ENCODE data around the gene SAMD7. TPM values are rescaled to one million over a fixed set of nuclear protein-coding genes. Genes with fewer than 3 reads are reported as not detected.

Gene SAMD7
- total RNA-seq, 1 experiment from 2014 or later = not detected

DNA sequence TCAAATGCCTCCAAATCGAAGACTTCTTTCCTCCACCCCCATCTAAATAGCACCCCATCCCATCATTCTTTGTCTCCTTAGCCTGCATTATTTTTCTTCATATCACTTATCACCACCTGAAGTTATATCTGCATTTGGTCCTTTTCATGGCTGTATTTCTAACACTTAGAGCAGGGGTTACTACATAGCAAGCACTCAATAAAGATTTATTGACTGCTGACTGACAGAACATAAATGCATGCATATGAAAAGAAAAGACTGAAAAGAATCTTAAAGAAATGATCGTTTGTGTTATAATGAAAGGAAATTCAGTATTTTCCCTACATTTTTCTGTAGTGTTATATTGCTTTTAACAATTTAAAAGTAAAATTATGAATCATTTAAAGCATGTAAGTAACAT is 43.0 kb upstream of the SAMD7 start:
- Histone ChIP-seq H3K4me1 (ENCODE audit: control insufficient read depth, insufficient read depth, low read length) (no peaks in the 10 kb centered on the region), H3K4me3 (ENCODE audit: low read depth in 2 of 2, low read length in 2 of 2) (no peak overlapping the region), H3K27ac (ENCODE audit: low read length) (no peak overlapping the region), H3K9me3 (ENCODE audit: control insufficient read depth, insufficient read depth, low read depth, low read length) (no peaks in the 10 kb centered on the region), H3K36me3 (ENCODE audit: control insufficient read depth, insufficient read depth, low read length) (no peaks in the 10 kb centered on the region), H3K27me3 (ENCODE audit: control insufficient read depth, insufficient read depth, low read length) (peaks cover 4% of the 10 kb centered on the region; the same call in 1 of the 2 replicates)
- ATAC-seq (no peak), DNase-seq (ENCODE audit: low read depth, low spot score) (no peak)
- intact Hi-C loops (cut with micrococcal nuclease; ENCODE audit: unreplicated experiment) (no loop called here), in situ Hi-C loops (cut with HindIII; ENCODE audit: low pct_unique_long_range_greater_than_20kb, low sequenced_read_pairs) (no loop called here)
- ChIA-PET CTCF (no interaction called here), POLR2A (no interaction called here)
- TF ChIP-seq, protein P1, sequence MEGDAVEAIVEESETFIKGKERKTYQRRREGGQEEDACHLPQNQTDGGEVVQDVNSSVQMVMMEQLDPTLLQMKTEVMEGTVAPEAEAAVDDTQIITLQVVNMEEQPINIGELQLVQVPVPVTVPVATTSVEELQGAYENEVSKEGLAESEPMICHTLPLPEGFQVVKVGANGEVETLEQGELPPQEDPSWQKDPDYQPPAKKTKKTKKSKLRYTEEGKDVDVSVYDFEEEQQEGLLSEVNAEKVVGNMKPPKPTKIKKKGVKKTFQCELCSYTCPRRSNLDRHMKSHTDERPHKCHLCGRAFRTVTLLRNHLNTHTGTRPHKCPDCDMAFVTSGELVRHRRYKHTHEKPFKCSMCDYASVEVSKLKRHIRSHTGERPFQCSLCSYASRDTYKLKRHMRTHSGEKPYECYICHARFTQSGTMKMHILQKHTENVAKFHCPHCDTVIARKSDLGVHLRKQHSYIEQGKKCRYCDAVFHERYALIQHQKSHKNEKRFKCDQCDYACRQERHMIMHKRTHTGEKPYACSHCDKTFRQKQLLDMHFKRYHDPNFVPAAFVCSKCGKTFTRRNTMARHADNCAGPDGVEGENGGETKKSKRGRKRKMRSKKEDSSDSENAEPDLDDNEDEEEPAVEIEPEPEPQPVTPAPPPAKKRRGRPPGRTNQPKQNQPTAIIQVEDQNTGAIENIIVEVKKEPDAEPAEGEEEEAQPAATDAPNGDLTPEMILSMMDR (IDR thresholded peaks at IDR 0.05) = 0 out of 2 replicates have a peak, but pooled peaks have one; percentile 1
- TF ChIP-seq TCF7L2 (IDR thresholded peaks at IDR 0.05; ENCODE audit: low read depth, low read length) = no peak
- BruUV-seq (replicated peaks) = no TSS peak

DNA sequence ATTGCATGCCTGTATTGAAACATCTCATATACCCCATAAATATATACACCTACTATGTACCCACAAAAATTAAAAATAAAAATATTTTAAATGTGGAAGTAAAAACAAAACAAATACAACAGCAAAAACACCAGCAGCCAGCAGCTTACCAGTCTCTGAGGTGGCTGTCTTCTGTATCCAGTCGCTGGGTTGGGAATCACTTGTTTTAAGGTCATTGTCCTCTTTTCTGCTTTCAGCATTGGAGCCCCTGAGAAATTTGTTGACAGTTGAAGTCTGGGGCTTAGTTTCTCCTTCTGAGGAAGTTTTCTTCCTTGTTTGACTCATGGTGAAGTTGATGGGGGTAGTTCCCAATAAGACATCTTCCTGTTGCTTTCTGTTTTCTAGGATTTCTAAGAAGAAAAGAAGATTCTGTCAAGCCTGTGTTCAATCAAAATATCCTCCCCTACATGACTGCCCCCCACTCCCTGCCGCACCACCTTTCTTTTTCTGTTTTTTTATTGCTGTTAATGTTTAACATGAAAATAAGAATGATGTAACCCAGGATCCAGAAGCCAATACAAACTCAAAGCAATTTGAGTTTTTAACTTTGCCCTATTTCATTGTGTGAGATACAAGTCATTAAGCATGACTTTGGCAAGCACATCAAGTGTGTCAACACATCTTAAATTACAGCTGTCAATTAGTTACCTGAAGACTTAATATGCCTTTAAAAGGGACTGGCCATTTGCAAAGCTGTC is 41.7 kb upstream of the SAMD7 start, which contains the start of gene LRRC31:
Gene LRRC31, minus strand, starts transcription at position 452 of the 737 bp plus-strand sequence. Its CDS starts 128 bp downstream, at position 324.
- ATAC-seq = no peak
- no peaks in the 10 kb centered on the region for H3K36me3 ChIP-seq (ENCODE audit: control insufficient read depth, insufficient read depth, low read length)
- in situ Hi-C loops (cut with HindIII; ENCODE audit: low pct_unique_long_range_greater_than_20kb, low sequenced_read_pairs) = no loop called here
- POLR2A ChIA-PET = no interaction called here
- H3K4me3 ChIP-seq (ENCODE audit: low read depth in 2 of 2, low read length in 2 of 2) = no peak within 1 kb of the TSS
- H3K4me1 ChIP-seq (ENCODE audit: control insufficient read depth, insufficient read depth, low read length) = no peaks in the 10 kb centered on the region
- no peak for TF ChIP-seq TCF7L2 (IDR thresholded peaks at IDR 0.05; ENCODE audit: low read depth, low read length)
- TF ChIP-seq, protein P1 (IDR thresholded peaks at IDR 0.05) = no peak
- no peak for TF ChIP-seq POLR2AphosphoS5 (IDR thresholded peaks at IDR 0.05; ENCODE audit: low read depth, low read length)
- TF ChIP-seq, protein P2, sequence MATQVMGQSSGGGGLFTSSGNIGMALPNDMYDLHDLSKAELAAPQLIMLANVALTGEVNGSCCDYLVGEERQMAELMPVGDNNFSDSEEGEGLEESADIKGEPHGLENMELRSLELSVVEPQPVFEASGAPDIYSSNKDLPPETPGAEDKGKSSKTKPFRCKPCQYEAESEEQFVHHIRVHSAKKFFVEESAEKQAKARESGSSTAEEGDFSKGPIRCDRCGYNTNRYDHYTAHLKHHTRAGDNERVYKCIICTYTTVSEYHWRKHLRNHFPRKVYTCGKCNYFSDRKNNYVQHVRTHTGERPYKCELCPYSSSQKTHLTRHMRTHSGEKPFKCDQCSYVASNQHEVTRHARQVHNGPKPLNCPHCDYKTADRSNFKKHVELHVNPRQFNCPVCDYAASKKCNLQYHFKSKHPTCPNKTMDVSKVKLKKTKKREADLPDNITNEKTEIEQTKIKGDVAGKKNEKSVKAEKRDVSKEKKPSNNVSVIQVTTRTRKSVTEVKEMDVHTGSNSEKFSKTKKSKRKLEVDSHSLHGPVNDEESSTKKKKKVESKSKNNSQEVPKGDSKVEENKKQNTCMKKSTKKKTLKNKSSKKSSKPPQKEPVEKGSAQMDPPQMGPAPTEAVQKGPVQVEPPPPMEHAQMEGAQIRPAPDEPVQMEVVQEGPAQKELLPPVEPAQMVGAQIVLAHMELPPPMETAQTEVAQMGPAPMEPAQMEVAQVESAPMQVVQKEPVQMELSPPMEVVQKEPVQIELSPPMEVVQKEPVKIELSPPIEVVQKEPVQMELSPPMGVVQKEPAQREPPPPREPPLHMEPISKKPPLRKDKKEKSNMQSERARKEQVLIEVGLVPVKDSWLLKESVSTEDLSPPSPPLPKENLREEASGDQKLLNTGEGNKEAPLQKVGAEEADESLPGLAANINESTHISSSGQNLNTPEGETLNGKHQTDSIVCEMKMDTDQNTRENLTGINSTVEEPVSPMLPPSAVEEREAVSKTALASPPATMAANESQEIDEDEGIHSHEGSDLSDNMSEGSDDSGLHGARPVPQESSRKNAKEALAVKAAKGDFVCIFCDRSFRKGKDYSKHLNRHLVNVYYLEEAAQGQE (IDR thresholded peaks at IDR 0.05; ENCODE audit: insufficient read depth in 1 of 2, low read depth in 2 of 2, low read length in 1 of 2) = no peak
- no peak for TF ChIP-seq SIN3A (IDR thresholded peaks at IDR 0.05; ENCODE audit: borderline replicate concordance, insufficient read depth, low read depth, low read length)
- intact Hi-C loops (cut with micrococcal nuclease; ENCODE audit: unreplicated experiment) = no loop called here
- DNase-seq (ENCODE audit: low read depth, low spot score) = no peak
- no peak within 1 kb of the TSS for H3K27ac ChIP-seq (ENCODE audit: low read length)
- CTCF ChIA-PET = no interaction called here
- peaks cover 8% of the 10 kb centered on the region for H3K27me3 ChIP-seq (ENCODE audit: control insufficient read depth, insufficient read depth, low read length)
- H3K9me3 ChIP-seq (ENCODE audit: control insufficient read depth, insufficient read depth, low read depth, low read length) = no peaks in the 10 kb centered on the region
- BruUV-seq (replicated peaks) = no TSS peak
